Esophagus squamous epithelium (tissue), 5 donors: ENCODE measurements around the gene DAG1. TPM values are rescaled to one million over a fixed set of nuclear protein-coding genes. Genes with fewer than 3 reads are reported as not detected.

Experiments
- DNase-seq: peaks from one replicate; lab custom pipeline; 2025; lab: John Stamatoyannopoulos, UW
- H3K27ac ChIP-seq, 4 donors: fragments of 200-600 bp; sonication (generic); one replicate each; pipeline ENCODE4 v1.5.1; 2016 to 2019; ENCODE audit warnings: mild to moderate bottlenecking in 1 of 4
- H3K27me3 ChIP-seq, 4 donors: fragments of 200-600 bp; sonication (generic); 1 replicate in 3 of 4; 2 replicates in 1 of 4; pipeline versions ENCODE4 v1.5.1 to v1.6.0; 2017 to 2021; ENCODE audit warnings: antibody characterized with exemption in 1 of 4
- H3K36me3 ChIP-seq, 3 donors: fragments of 200-600 bp; sonication (generic); one replicate each; pipeline ENCODE4 v1.5.1; 2016 to 2019
- H3K4me1 ChIP-seq, 3 donors: fragments of 200-600 bp; sonication (generic); one replicate each; pipeline ENCODE4 v1.5.1; 2017 to 2019
- H3K4me3 ChIP-seq, 4 donors: fragments of 200-600 bp; sonication (generic); 1 replicate in 3 of 4; 2 replicates in 1 of 4; pipeline ENCODE4 v1.5.1; 2016 to 2019; ENCODE audit warnings: mild to moderate bottlenecking in 2 of 4, moderate library complexity in 1 of 4
- H3K9me3 ChIP-seq, 3 donors: fragments of 200-600 bp; sonication (generic); one replicate each; pipeline ENCODE4 v1.5.1; 2016 to 2019
- POLR2A ChIP-seq, 4 donors: fragments of 450-650 bp; IDR thresholded peaks; one replicate each; pipeline ENCODE4 v1.6.1; 2017; ENCODE audit warnings: antibody characterized with exemption in 4 of 4, mild to moderate bottlenecking in 4 of 4, moderate library complexity in 3 of 4
- WGBS, 2 donors: methylation state at CpG; one replicate each; pipeline ENCODE4 v1.1.5; 2018; 5-methylcytosine and 5-hydroxymethylcytosine counted together
- intact Hi-C: fragments of 100-400 bp; cut with DNase I; formaldehyde crosslinking; loops from one replicate; pipeline ENCODE4 v1.15.0; 2022
- total RNA-seq, 4 donors: library from RNA; depleted of rRNA; stranded (reverse); fragments of >200 nt; gene quantifications; one replicate each; pipeline ENCODE4 v1.1.0, GENCODE V29; 2016
- TF ChIP-seq, protein P1 (sequence below), 6 experiments: fragments of 450-650 bp in 4 of 6; fragments of 200-600 bp in 2 of 6; sonication (generic) in 2 of 6; IDR thresholded peaks; one replicate each; pipeline ENCODE4 v1.5.1; 2016 to 2019; ENCODE audit warnings: antibody characterized with exemption in 6 of 6, mild to moderate bottlenecking in 4 of 6, moderate library complexity in 4 of 6
- donor health status: DM: yes; HTN: yes; CAD: no.

The DAG1 gene
- total RNA-seq, 4 donors from 2014 or later = 36.2 to 74.2 (median 51.3) TPM

DNA sequence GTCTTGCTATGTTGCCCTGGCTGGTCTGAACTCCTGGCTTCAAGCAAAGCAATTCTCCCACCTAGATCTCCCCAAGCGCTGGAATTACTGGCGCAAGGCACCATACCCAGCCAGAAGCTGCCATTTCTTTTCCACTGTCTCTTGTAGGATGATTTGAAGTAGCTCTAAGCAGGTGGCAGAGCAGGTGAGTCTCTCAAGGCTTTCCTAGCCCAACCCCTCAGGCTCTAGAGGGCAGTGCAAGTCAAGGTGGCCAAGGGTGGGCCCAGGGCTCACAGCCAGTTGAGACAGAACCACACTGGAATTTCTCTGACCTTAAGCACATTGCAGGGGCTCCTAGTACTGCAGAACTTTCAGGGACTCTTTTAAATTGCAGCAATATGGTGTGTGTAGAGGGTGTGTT, 15.6 kb upstream of the DAG1 start:
- Histone ChIP-seq H3K36me3 (no peaks in the 10 kb centered on the region), H3K9me3 (no peaks in the 10 kb centered on the region), H3K4me3 (no peak overlapping the region), H3K27me3 (no peaks in the 10 kb centered on the region), H3K4me1 (peaks cover 0 to 8% (median 6%) of the 10 kb centered on the region in 3 donors), H3K27ac (no peak overlapping the region)
- TF ChIP-seq POLR2A (IDR thresholded peaks at IDR 0.05) = no peak
- TF ChIP-seq, protein P1, sequence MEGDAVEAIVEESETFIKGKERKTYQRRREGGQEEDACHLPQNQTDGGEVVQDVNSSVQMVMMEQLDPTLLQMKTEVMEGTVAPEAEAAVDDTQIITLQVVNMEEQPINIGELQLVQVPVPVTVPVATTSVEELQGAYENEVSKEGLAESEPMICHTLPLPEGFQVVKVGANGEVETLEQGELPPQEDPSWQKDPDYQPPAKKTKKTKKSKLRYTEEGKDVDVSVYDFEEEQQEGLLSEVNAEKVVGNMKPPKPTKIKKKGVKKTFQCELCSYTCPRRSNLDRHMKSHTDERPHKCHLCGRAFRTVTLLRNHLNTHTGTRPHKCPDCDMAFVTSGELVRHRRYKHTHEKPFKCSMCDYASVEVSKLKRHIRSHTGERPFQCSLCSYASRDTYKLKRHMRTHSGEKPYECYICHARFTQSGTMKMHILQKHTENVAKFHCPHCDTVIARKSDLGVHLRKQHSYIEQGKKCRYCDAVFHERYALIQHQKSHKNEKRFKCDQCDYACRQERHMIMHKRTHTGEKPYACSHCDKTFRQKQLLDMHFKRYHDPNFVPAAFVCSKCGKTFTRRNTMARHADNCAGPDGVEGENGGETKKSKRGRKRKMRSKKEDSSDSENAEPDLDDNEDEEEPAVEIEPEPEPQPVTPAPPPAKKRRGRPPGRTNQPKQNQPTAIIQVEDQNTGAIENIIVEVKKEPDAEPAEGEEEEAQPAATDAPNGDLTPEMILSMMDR (IDR thresholded peaks at IDR 0.05) = peak in 1 of 6 experiments; percentile 21
- intact Hi-C loops = no loop called here
- WGBS, 2 donors = 92 to 96% methylated on average over 2 of the region's 2 CpGs
- no peak for DNase-seq

DNA sequence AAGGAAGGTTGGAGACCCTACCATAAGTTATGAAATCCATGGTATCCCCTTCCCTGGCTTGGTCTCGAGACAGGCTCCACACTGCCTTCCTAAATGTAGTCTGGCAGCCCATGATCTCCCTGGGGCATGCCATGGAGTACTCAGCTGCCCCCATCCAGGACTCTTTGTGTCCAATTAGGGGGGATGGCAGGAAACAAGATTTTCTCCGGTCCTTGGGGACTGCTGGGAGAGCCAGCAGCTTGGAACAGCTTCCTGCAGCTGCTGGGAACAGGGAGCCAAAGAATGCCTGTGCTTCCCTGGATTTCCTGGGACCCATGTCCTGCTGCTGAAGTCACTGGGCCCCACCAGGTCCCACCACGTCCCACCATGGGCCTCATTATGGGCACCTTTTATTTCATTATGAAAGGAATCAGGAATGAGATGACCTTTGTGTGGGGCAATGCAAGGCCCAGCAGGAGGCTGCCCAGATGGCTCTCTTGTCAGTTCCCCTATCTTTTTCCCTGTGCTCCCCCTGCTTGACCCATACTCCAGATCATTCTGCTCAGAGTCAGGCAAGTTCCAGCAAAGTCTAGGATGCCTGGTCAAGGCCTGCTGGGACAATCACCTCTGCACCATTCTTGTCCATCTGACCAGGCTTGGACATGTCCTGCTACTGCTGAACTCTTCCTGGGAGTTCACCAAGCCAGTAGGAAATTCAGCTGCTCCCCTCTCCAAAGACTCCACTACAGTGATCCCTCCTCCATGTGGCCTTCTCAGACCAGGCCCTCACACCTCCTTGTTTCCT, 15.0 kb upstream of the DAG1 start:
- DNase-seq = no peak
- Histone ChIP-seq H3K27me3 (no peaks in the 10 kb centered on the region), H3K9me3 (no peaks in the 10 kb centered on the region), H3K36me3 (no peaks in the 10 kb centered on the region), H3K27ac (no peak overlapping the region), H3K4me3 (no peak overlapping the region), H3K4me1 (peaks cover 0 to 8% (median 6%) of the 10 kb centered on the region in 3 donors)
- 50 to 79% methylated on average over 1 to 2 of the region's 3 CpGs for WGBS, 2 donors
- no peak for TF ChIP-seq POLR2A (IDR thresholded peaks at IDR 0.05)
- TF ChIP-seq, protein P1 (IDR thresholded peaks at IDR 0.05) = no peak
- intact Hi-C loops = no loop called here

DNA sequence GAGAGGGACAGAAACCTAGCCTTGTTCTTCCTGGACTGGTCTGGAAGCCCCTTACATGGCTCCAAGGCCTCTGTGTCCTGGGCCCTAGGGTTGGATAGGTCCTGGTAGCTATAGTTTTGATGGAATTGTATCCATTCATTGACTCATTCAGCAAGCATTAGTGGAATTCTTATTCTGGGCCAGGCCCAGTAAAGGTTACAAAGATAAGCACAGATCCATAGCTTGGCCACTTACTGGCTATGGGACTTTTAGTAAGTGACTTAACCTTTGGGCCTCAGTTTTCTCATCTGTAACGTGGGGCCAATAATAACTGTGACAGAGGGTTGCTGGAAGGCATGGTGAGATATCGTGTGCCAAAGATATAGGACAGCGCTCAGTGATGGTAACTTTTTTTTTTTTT, 13.6 kb upstream of the DAG1 start:
- H3K36me3 ChIP-seq = no peaks in the 10 kb centered on the region
- H3K27me3 ChIP-seq = no peaks in the 10 kb centered on the region
- no peak overlapping the region for H3K4me3 ChIP-seq
- DNase-seq = no peak
- no peak overlapping the region for H3K27ac ChIP-seq
- peaks cover 0 to 14% (median 13%) of the 10 kb centered on the region in 3 donors for H3K4me1 ChIP-seq
- no peak for TF ChIP-seq POLR2A (IDR thresholded peaks at IDR 0.05)
- TF ChIP-seq, protein P1 (IDR thresholded peaks at IDR 0.05) = no peak
- no peaks in the 10 kb centered on the region for H3K9me3 ChIP-seq
- intact Hi-C loops = no loop called here
- 93 to 100% methylated on average over 1 to 3 of the region's 3 CpGs for WGBS, 2 donors

DNA sequence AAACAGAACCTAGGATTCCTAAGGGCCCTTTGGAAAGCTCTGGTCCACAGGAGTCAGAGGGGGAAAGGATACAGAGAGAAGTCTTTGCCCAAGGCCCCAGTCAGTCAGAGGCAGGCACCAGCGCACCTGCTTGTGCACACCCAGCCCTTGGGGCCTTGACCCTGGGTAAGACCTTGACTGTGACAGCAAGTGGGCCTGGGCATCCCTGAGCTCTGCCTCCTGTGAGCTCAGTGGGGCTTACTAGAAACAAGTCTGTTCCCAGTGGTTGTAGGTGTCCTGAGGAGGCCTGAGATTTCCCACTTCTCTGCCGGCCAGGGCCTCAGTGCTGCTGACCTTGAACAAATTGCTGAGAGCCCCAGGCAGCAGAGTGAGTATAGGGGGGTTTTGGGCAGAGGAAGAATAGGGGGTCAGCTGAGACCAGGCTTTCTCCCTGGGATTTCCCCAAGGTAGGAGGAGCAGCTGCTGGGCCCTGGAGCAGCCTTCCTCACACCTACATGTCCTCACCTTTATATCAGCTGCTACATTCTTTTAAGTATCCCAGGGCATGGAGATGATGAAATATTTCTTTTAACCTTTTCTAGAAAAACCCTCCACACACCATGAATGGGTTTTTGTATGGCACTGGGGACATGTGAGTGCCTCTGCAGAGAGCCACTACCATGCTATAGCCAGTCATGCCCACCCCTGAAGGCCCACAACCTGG, 9.7 kb upstream of the DAG1 start:
- 100% methylated on average over 1 of the region's 2 CpGs; no CpG with 5 or more reads in 1 of the 2 donors for WGBS, 2 donors
- intact Hi-C loops = no loop called here

More for the DNA sequence above, 9.7 kb upstream of the DAG1 start:
- Histone ChIP-seq H3K27me3 (no peaks in the 10 kb centered on the region), H3K9me3 (no peaks in the 10 kb centered on the region), H3K4me1 (peaks cover 0 to 21% (median 16%) of the 10 kb centered on the region in 3 donors), H3K4me3 (no peak overlapping the region), H3K36me3 (no peaks in the 10 kb centered on the region), H3K27ac (no peak overlapping the region)
- TF ChIP-seq POLR2A (IDR thresholded peaks at IDR 0.05) = no peak
- TF ChIP-seq, protein P1 (IDR thresholded peaks at IDR 0.05) = no peak
- DNase-seq = no peak
